ENCODE data around the gene GALNT18. TPM values are rescaled to one million over a fixed set of nuclear protein-coding genes. Genes with fewer than 3 reads are reported as not detected.

The GALNT18 gene
- total RNA-seq, 1 experiment from 2014 or later: not detected

- TF ChIP-seq CTCF (conservative IDR thresholded peaks at IDR 0.05) (no peak), EZH2 (IDR thresholded peaks at IDR 0.05; ENCODE audit: low read depth) (no peak)
- Histone ChIP-seq H3K4me1 (replicated peaks; ENCODE audit: insufficient read depth) (no peaks in the 10 kb centered on the region), H3F3A (ENCODE audit: insufficient read depth, low read depth) (no peaks in the 10 kb centered on the region), H3K4me2 (no peak overlapping the region), H3K79me2 (ENCODE audit: low read depth) (no peaks in the 10 kb centered on the region), H3K9me2 (ENCODE audit: insufficient read depth) (no peaks in the 10 kb centered on the region), H4K20me1 (ENCODE audit: insufficient read depth) (no peaks in the 10 kb centered on the region), H3K4me3 (no peak overlapping the region), H2AFZ (no peak overlapping the region), H3K36me3 (ENCODE audit: low read depth) (no peaks in the 10 kb centered on the region), H3K27ac (no peak overlapping the region), H3K27me3 (ENCODE audit: insufficient read depth, low read depth) (peaks cover 40% of the 10 kb centered on the region), H3K9me3 (ENCODE audit: insufficient read depth, low read depth) (no peaks in the 10 kb centered on the region)
- DNase-seq: no peak
- BruUV-seq (replicated peaks): no TSS peak
- intact Hi-C loops (cut with micrococcal nuclease; ENCODE audit: unreplicated experiment): no loop called here
- CTCF ChIA-PET: no interaction called here
- POLR2A ChIA-PET (ENCODE audit: unreplicated experiment): no interaction called here
These were observed 15.9 kb downstream of the GALNT18 start for GRCh38 chr11:11605821-11606450.

GRCh38 chr11:11605181-11605580 lies 16.6 kb downstream of the GALNT18 start:
- Histone ChIP-seq H3K9me3 (ENCODE audit: insufficient read depth, low read depth) (no peaks in the 10 kb centered on the region), H3K4me2 (no peak overlapping the region), H3K27ac (no peak overlapping the region), H3K27me3 (ENCODE audit: insufficient read depth, low read depth) (peaks cover 36% of the 10 kb centered on the region), H4K20me1 (ENCODE audit: insufficient read depth) (no peaks in the 10 kb centered on the region), H3K9me2 (ENCODE audit: insufficient read depth) (no peaks in the 10 kb centered on the region), H3K79me2 (ENCODE audit: low read depth) (no peaks in the 10 kb centered on the region), H2AFZ (no peak overlapping the region), H3K36me3 (ENCODE audit: low read depth) (no peaks in the 10 kb centered on the region), H3K4me3 (no peak overlapping the region), H3K4me1 (replicated peaks; ENCODE audit: insufficient read depth) (no peaks in the 10 kb centered on the region), H3F3A (ENCODE audit: insufficient read depth, low read depth) (no peaks in the 10 kb centered on the region)
- BruUV-seq (replicated peaks): no TSS peak
- DNase-seq: no peak
- CTCF ChIA-PET: no interaction called here
- TF ChIP-seq EZH2 (IDR thresholded peaks at IDR 0.05; ENCODE audit: low read depth) (no peak), CTCF (conservative IDR thresholded peaks at IDR 0.05) (no peak)
- POLR2A ChIA-PET (ENCODE audit: unreplicated experiment): no interaction called here
- intact Hi-C loops (cut with micrococcal nuclease; ENCODE audit: unreplicated experiment): no loop called here

GRCh38 chr11:11604370-11604990 lies 17.3 kb downstream of the GALNT18 start:
- intact Hi-C loops (cut with micrococcal nuclease; ENCODE audit: unreplicated experiment): no loop called here
- Histone ChIP-seq H3F3A (ENCODE audit: insufficient read depth, low read depth) (no peaks in the 10 kb centered on the region), H2AFZ (no peak overlapping the region), H3K27ac (no peak overlapping the region), H3K36me3 (ENCODE audit: low read depth) (no peaks in the 10 kb centered on the region), H3K9me2 (ENCODE audit: insufficient read depth) (no peaks in the 10 kb centered on the region), H3K27me3 (ENCODE audit: insufficient read depth, low read depth) (peaks cover 36% of the 10 kb centered on the region), H4K20me1 (ENCODE audit: insufficient read depth) (no peaks in the 10 kb centered on the region), H3K9me3 (ENCODE audit: insufficient read depth, low read depth) (no peaks in the 10 kb centered on the region), H3K4me1 (replicated peaks; ENCODE audit: insufficient read depth) (no peaks in the 10 kb centered on the region), H3K4me3 (no peak overlapping the region), H3K4me2 (no peak overlapping the region), H3K79me2 (ENCODE audit: low read depth) (no peaks in the 10 kb centered on the region)
- no peak for DNase-seq
- POLR2A ChIA-PET (ENCODE audit: unreplicated experiment): no interaction called here
- CTCF ChIA-PET: no interaction called here
- no peak for TF ChIP-seq EZH2 (IDR thresholded peaks at IDR 0.05; ENCODE audit: low read depth)
- no peak for TF ChIP-seq CTCF (conservative IDR thresholded peaks at IDR 0.05)
- BruUV-seq (replicated peaks): no TSS peak
